ENCODE results near the gene CFP. TPM values are rescaled to one million over a fixed set of nuclear protein-coding genes. Genes with fewer than 3 reads are reported as not detected.
A peak's percentile ranks its signal among the peaks of the same experiment; 100 is the strongest.

The CFP gene
- total and polyA plus RNA-seq, 2 of the 13 experiments (the other 11 are each of a cell fraction or from before 2014, with no cell fraction given), result 0.01 TPM; not detected in 1

DNA sequence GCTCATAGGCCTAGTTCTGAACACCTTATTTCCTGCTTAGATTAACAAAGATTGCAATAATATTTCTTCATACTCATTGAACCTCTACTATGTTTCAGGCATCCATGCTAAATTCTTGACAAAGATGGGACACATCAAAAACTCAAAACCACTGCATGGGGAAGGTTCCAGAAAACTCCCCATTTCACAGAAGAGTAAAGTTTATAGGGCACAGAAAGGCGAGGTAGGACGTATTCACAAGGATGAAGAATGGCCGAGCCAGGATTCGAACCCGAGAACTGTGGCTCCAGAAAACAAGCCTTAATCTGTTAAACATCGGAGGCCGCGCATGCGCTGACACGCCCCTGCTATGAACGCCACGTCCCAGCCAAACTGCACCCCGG, 28.6 kb upstream of the CFP start:
- in situ Hi-C loops (cut with HindIII; ENCODE audit: extremely low pct_ligation_motif_present, low pct_unique_long_range_greater_than_20kb), result no loop called here
- Histone ChIP-seq H3K36me3 (replicated peaks in 1 of 2; ENCODE audit: control insufficient read depth in 1 of 2, insufficient read depth in 2 of 2, low read length in 2 of 2) (peaks cover 6 to 18% of the 10 kb centered on the region in 2 experiments; a peak in 4 of 5 replicates), H3K9ac (ENCODE audit: insufficient read depth, low read depth, low read length) (peak overlapping the region; percentile 90), H3K27ac (ENCODE audit: extremely low read length, insufficient read depth, low read length) (peak overlapping the region; percentile 97), H3K4me2 (ENCODE audit: low read depth, low read length) (peak overlapping the region; percentile 74), H3K27me3 (ENCODE audit: control insufficient read depth in 1 of 2, insufficient read depth in 2 of 2, low read length in 2 of 2) (no peaks in the 10 kb centered on the region), H3K79me2 (ENCODE audit: insufficient read depth, low read length) (peaks cover 4% of the 10 kb centered on the region), H3K4me3 (replicated peaks in 1 of 3; ENCODE audit: insufficient read depth in 1 of 3, low read depth in 2 of 3, low read length in 3 of 3) (peak overlapping the region; percentile 66 to 75 (median 71)), H3K9me3 (ENCODE audit: low read length) (no peaks in the 10 kb centered on the region), H4K20me1 (ENCODE audit: insufficient read depth, low read length) (no peaks in the 10 kb centered on the region), H3K4me1 (ENCODE audit: insufficient read depth, low read length) (peaks cover 18% of the 10 kb centered on the region), H2AFZ (ENCODE audit: low read length) (no peak overlapping the region)
- BruUV-seq (replicated peaks), result TSS peak; percentile 67
- DNase-seq (ENCODE audit: low spot score) (no peak), FAIRE-seq (no peak), ATAC-seq (no peak)
- intact Hi-C loops (cut with micrococcal nuclease; ENCODE audit: unreplicated experiment), result no loop called here
- 0% methylated on average over 3 of the region's 13 CpGs for WGBS (ENCODE audit: low lambda C conversion rate)
- ChIA-PET POLR2A (no interaction called here), CTCF (ENCODE audit: low intra/inter-chr PET ratio, low total read pairs) (no interaction called here)
- no peak for TF ChIP-seq ZNF607 (CRISPR knock-in tag; IDR thresholded peaks at IDR 0.05; ENCODE audit: borderline replicate concordance)
- no peak for TF ChIP-seq MEIS1 (CRISPR knock-in tag; IDR thresholded peaks at IDR 0.05; ENCODE audit: borderline replicate concordance)
- no peak for TF ChIP-seq ZNF674 (CRISPR knock-in tag; IDR thresholded peaks at IDR 0.05; ENCODE audit: low read depth)
- TF ChIP-seq, protein P1, sequence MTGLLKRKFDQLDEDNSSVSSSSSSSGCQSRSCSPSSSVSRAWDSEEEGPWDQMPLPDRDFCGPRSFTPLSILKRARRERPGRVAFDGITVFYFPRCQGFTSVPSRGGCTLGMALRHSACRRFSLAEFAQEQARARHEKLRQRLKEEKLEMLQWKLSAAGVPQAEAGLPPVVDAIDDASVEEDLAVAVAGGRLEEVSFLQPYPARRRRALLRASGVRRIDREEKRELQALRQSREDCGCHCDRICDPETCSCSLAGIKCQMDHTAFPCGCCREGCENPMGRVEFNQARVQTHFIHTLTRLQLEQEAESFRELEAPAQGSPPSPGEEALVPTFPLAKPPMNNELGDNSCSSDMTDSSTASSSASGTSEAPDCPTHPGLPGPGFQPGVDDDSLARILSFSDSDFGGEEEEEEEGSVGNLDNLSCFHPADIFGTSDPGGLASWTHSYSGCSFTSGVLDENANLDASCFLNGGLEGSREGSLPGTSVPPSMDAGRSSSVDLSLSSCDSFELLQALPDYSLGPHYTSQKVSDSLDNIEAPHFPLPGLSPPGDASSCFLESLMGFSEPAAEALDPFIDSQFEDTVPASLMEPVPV (CRISPR knock-in tag; IDR thresholded peaks at IDR 0.05), result no peak
- TF ChIP-seq MAFG (CRISPR knock-in tag; IDR thresholded peaks at IDR 0.05), result no peak
- TF ChIP-seq, protein P2, sequence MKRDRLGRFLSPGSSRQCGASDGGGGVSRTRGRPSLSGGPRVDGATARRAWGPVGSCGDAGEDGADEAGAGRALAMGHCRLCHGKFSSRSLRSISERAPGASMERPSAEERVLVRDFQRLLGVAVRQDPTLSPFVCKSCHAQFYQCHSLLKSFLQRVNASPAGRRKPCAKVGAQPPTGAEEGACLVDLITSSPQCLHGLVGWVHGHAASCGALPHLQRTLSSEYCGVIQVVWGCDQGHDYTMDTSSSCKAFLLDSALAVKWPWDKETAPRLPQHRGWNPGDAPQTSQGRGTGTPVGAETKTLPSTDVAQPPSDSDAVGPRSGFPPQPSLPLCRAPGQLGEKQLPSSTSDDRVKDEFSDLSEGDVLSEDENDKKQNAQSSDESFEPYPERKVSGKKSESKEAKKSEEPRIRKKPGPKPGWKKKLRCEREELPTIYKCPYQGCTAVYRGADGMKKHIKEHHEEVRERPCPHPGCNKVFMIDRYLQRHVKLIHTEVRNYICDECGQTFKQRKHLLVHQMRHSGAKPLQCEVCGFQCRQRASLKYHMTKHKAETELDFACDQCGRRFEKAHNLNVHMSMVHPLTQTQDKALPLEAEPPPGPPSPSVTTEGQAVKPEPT (CRISPR knock-in tag; IDR thresholded peaks at IDR 0.05; ENCODE audit: low read depth), result no peak
- TF ChIP-seq CHD2 (IDR thresholded peaks at IDR 0.05; ENCODE audit: low read depth, low read length), result no peak
- no peak for TF ChIP-seq ZNF546 (CRISPR knock-in tag; conservative IDR thresholded peaks at IDR 0.05)
- TF ChIP-seq, protein P3, sequence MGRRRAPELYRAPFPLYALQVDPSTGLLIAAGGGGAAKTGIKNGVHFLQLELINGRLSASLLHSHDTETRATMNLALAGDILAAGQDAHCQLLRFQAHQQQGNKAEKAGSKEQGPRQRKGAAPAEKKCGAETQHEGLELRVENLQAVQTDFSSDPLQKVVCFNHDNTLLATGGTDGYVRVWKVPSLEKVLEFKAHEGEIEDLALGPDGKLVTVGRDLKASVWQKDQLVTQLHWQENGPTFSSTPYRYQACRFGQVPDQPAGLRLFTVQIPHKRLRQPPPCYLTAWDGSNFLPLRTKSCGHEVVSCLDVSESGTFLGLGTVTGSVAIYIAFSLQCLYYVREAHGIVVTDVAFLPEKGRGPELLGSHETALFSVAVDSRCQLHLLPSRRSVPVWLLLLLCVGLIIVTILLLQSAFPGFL (CRISPR knock-in tag; IDR thresholded peaks at IDR 0.05), result no peak
- no peak for TF ChIP-seq THAP11 (CRISPR knock-in tag; IDR thresholded peaks at IDR 0.05)
- TF ChIP-seq, protein P4, sequence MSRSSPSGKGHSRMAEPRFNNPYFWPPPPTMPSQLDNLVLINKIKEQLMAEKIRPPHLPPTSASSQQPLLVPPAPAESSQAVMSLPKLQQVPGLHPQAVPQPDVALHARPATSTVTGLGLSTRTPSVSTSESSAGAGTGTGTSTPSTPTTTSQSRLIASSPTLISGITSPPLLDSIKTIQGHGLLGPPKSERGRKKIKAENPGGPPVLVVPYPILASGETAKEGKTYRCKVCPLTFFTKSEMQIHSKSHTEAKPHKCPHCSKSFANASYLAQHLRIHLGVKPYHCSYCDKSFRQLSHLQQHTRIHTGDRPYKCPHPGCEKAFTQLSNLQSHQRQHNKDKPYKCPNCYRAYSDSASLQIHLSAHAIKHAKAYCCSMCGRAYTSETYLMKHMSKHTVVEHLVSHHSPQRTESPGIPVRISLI (CRISPR knock-in tag; IDR thresholded peaks at IDR 0.05; ENCODE audit: borderline replicate concordance), result no peak
- TF ChIP-seq, protein P5, sequence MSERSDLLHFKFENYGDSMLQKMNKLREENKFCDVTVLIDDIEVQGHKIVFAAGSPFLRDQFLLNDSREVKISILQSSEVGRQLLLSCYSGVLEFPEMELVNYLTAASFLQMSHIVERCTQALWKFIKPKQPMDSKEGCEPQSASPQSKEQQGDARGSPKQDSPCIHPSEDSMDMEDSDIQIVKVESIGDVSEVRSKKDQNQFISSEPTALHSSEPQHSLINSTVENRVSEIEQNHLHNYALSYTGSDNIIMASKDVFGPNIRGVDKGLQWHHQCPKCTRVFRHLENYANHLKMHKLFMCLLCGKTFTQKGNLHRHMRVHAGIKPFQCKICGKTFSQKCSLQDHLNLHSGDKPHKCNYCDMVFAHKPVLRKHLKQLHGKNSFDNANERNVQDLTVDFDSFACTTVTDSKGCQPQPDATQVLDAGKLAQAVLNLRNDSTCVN (CRISPR knock-in tag; IDR thresholded peaks at IDR 0.05; ENCODE audit: borderline replicate concordance), result peak; percentile 87; the same call in 1 of the 2 replicates
- TF ChIP-seq, protein P6, sequence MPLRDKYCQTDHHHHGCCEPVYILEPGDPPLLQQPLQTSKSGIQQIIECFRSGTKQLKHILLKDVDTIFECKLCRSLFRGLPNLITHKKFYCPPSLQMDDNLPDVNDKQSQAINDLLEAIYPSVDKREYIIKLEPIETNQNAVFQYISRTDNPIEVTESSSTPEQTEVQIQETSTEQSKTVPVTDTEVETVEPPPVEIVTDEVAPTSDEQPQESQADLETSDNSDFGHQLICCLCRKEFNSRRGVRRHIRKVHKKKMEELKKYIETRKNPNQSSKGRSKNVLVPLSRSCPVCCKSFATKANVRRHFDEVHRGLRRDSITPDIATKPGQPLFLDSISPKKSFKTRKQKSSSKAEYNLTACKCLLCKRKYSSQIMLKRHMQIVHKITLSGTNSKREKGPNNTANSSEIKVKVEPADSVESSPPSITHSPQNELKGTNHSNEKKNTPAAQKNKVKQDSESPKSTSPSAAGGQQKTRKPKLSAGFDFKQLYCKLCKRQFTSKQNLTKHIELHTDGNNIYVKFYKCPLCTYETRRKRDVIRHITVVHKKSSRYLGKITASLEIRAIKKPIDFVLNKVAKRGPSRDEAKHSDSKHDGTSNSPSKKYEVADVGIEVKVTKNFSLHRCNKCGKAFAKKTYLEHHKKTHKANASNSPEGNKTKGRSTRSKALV (CRISPR knock-in tag; IDR thresholded peaks at IDR 0.05), result no peak
- peak; percentile 9 for TF ChIP-seq ASH2L (IDR thresholded peaks at IDR 0.05; ENCODE audit: insufficient read length, low read depth, low read length)
- TF ChIP-seq KDM5A (IDR thresholded peaks at IDR 0.05; ENCODE audit: borderline replicate concordance, low read length), result no peak
- TF ChIP-seq ARNT (IDR thresholded peaks at IDR 0.05), result no peak

All from HepG2 (cell line).